Measurements from ENCODE around the gene POTEI.
A peak's percentile ranks its signal among the peaks of the same experiment; 100 is the strongest.
"Not testable (repeated sequence)": the region's sequence is repeated elsewhere in the genome, so short reads cannot be mapped to it uniquely, and the experiment has no call there.

POTEI gene

GRCh38 chr2:130455413-130455812 lies 53.7 kb downstream of the POTEI start:
- not testable (repeated sequence) for DNase-seq (ENCODE audit: low read depth in 2 of 2)

GRCh38 chr2:130454712-130455083 lies 54.4 kb downstream of the POTEI start:
- not testable (repeated sequence) for DNase-seq (ENCODE audit: low read depth in 2 of 2)

GRCh38 chr2:130453955-130454711 lies 55.0 kb downstream of the POTEI start:
- not testable (repeated sequence) for DNase-seq (ENCODE audit: low read depth in 2 of 2)

GRCh38 chr2:130452897-130453296 lies 56.2 kb downstream of the POTEI start:
- DNase-seq (ENCODE audit: low read depth in 2 of 2) = not testable (repeated sequence)

GRCh38 chr2:130451823-130452222 lies 57.3 kb downstream of the POTEI start:
- DNase-seq (ENCODE audit: low read depth in 2 of 2) = not testable (repeated sequence)

- DNase-seq (ENCODE audit: low read depth in 2 of 2) = not testable (repeated sequence)
Observed at GRCh38 chr2:130451278-130451677, 57.9 kb downstream of the POTEI start.

GRCh38 chr2:130450366-130450765 lies 58.8 kb downstream of the POTEI start:
- not testable (repeated sequence) for DNase-seq (ENCODE audit: low read depth in 2 of 2)

- not testable (repeated sequence) for DNase-seq (ENCODE audit: low read depth in 2 of 2)
Observed at GRCh38 chr2:130427631-130428030, 81.5 kb downstream of the POTEI start.

GRCh38 chr2:130418845-130419244 lies 90.3 kb downstream of the POTEI start:
- DNase-seq (ENCODE audit: low read depth in 2 of 2) = not testable (repeated sequence)

GRCh38 chr2:130416693-130417092 lies 92.4 kb downstream of the POTEI start:
- DNase-seq (ENCODE audit: low read depth in 2 of 2) = peak in 1 of 2 donors; percentile 7
